AG04449 (cell line): ENCODE measurements around the gene CD52.
A peak's percentile ranks its signal among the peaks of the same experiment; 100 is the strongest.

Experiments used
- CTCF ChIA-PET: fragments of 350-600 bp; formaldehyde crosslinking; extraction: SDS; loops from one replicate; lab custom pipeline; 2021; ENCODE audit warnings: antibody characterized with exemption; lab: Yijun Ruan, JAX
- POLR2A ChIA-PET: fragments of 400-600, 350-600 bp; formaldehyde crosslinking; extraction: SDS; loops from one replicate; lab custom pipeline; 2020; ENCODE audit warnings: antibody characterized with exemption, inconsistent platforms; lab: Yijun Ruan, JAX
- DNase-seq: peaks from one replicate; pipeline ENCODE4 v3.0.0-alpha.2; 2010; ENCODE audit warnings: low read depth, low spot score
- H3K4me3 ChIP-seq: 2 replicates; pipeline ENCODE4 v1.5.1; 2011; ENCODE audit warnings: low read depth, mild to moderate bottlenecking, control low read depth, low read length
- TF ChIP-seq, protein P1 (sequence below): IDR thresholded peaks from one replicate; pipeline ENCODE4 v1.5.1; 2011; ENCODE audit warnings: mild to moderate bottlenecking, moderate library complexity, low read length, control low read depth, inconsistent platforms; ENCODE audit not compliant: insufficient read depth; ENCODE audit errors: missing control alignments

The CD52 gene

DNA sequence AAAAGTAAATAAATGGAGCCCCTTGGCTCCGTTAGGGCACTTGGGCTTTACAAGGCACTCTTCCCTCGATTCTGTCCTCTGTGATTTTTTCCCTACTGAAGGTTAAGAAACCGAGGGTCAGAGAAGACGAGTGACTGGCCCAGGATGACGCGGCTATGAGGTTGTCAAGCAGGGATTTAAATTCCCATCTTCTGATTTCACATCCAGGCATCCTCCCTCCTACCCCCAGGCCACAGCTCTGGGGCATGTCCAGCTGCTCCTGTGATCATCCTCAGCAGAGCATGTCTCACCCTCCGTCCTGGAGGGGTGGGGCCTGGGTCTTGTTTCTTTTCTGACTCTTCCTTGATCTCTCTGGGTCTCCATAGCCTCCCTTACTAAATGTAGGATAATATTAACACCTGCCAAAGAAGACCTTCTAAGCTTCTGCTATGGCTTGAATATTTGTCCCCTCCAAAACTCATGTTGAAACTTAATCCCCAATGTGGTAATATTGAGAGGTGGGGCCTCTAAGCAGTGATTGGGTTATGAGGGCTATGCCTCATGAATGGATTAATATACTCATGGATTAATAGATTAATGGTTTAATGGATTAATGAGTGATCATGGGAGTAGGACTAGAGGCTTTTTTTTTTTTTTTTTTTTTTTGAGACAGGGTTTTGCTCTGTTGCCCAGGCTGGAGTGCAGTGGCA lies 31.6 kb downstream of the CD52 start:
- DNase-seq, result peak; percentile 34
- CTCF ChIA-PET, result interaction anchor here (1.0 to 6.7 kb wide), 3 partner anchors 11 to 115 kb away, joined by 3 to 78 read pairs (median 5); partner anchors contain the start of gene CEP85
- POLR2A ChIA-PET, result no interaction called here
- TF ChIP-seq, protein P1, sequence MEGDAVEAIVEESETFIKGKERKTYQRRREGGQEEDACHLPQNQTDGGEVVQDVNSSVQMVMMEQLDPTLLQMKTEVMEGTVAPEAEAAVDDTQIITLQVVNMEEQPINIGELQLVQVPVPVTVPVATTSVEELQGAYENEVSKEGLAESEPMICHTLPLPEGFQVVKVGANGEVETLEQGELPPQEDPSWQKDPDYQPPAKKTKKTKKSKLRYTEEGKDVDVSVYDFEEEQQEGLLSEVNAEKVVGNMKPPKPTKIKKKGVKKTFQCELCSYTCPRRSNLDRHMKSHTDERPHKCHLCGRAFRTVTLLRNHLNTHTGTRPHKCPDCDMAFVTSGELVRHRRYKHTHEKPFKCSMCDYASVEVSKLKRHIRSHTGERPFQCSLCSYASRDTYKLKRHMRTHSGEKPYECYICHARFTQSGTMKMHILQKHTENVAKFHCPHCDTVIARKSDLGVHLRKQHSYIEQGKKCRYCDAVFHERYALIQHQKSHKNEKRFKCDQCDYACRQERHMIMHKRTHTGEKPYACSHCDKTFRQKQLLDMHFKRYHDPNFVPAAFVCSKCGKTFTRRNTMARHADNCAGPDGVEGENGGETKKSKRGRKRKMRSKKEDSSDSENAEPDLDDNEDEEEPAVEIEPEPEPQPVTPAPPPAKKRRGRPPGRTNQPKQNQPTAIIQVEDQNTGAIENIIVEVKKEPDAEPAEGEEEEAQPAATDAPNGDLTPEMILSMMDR, result no peak
- no peak overlapping the region for H3K4me3 ChIP-seq

DNA sequence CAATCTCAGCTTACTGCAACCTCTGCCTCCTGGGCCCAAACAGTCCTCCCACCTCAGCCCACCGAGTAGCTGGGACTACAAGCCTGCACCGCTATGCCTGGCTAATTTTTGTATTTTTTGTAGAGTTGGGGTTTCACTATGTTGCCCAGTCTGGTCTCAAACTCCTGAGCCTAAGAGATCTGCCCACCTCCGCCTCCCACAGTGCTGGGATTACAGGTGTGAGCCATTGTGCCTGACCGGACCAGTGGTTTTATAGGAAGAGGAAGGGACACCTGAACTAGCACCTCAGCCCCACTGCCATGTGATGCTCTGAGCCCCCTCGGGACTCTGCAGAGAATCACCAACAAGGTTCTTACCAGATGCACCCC lies 32.1 kb downstream of the CD52 start:
- DNase-seq, result no peak
- no peak overlapping the region for H3K4me3 ChIP-seq
- TF ChIP-seq, protein P1, result no peak
- ChIA-PET CTCF (interaction anchor here (1.3 to 6.7 kb wide), 3 partner anchors 13 to 116 kb away, joined by 4 to 78 read pairs (median 5); partner anchors contain the start of gene CEP85), POLR2A (no interaction called here)

DNA sequence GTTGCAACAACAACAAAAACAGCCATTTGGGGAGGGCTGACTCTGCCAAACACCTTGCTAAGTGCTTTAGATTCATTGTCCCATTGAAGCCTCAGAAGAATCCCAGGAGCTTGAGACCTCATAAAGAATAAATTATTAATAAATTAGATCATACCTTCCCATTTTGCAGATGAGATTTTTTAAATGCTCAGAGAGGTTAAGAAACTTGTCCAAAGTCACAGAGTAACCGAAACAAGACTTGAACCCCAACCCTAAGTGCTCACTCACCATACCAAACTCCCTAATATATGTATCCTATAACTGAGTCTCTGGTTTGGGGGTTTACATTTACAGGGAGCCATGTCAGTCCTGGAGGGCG lies 32.6 kb downstream of the CD52 start:
- TF ChIP-seq, protein P1, result no peak
- no peak overlapping the region for H3K4me3 ChIP-seq
- POLR2A ChIA-PET, result no interaction called here
- CTCF ChIA-PET, result interaction anchor here (1.3 to 6.7 kb wide), 3 partner anchors 12 to 116 kb away, joined by 4 to 78 read pairs (median 5); partner anchors contain the start of gene CEP85
- DNase-seq, result no peak

DNA sequence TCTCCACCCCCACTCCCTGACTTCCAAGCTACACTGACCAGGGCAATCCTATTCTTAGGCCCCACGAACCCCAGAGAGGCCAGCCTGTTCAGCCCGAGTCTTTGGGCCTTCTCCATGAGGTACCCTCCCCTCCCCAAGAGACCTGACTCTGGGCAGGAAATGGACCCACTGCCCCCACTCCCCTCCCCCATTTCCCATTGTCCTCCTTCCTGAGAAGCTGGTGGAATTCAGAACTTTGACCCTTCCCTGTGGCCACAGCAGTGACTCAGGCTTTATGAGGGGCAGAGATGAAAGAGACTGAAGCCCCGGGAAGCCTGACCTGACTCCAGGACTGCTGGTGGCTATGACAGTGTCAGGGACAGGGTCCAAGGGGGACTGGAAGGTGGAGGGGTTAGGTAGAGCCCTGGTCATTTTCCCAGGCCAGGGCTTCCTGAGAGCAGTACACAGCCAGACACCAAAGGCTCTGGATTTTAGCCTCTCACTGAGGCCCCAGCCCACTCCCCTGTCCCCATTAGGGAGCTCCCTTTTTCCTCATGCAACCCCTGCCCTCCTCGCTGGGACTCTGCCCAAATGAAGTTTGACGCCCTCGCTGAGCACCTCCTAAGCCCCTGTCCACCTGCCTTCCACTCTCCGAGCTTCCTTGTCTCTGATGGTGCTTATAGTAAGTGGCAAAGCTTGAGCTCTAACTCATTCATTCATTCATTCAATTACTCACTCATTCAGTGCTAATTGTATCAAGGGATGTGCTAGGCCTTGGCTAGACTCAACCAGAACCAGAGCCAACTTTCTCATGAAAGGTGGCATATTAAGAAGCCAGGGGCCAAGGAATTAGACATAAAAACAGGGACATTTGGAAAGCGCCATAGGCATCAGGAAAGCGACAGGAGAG lies 33.2 kb downstream of the CD52 start:
- ChIA-PET CTCF (interaction anchor here (0.9 to 6.7 kb wide), 4 partner anchors 11 to 181 kb away, joined by 3 to 78 read pairs (median 4); partner anchors contain the start of genes CEP85 and ZNF593), POLR2A (no interaction called here)
- H3K4me3 ChIP-seq, result no peak overlapping the region
- DNase-seq, result no peak
- TF ChIP-seq, protein P1, result no peak

DNA sequence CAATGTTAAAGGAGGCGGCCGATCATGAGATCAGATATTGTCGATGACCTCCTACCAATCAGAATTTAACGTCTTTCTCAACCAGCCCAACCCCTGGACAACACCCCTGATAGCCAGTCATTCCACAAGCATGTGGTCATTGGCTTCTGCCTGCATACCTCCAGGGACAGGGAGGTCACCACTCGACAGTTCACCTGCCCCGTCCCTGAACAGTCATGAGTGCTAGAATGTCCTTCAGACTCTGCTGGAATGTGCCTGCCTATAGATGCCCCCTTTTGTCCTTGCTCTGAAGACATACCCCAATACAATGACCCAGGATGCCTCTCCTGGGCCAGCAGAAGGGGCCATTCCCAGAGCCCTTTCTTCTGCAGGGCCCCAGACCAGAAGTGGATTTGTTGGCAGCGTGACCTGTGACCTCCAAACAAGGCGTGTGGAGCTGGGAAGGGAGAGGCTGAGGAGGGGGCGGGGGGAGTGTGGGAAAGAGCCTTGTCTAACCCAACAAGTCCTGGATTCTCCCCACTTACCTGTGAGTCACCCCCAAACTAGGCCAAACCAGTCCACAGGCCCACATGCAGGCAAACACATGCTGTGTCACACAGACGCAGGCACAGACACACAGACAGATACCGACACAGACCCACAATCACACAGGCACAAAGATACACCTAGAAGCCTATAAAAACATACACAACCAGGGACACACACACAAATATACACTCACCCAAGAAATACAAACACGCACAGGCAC lies 34.0 kb downstream of the CD52 start:
- DNase-seq, result peak; percentile 9
- no peak overlapping the region for H3K4me3 ChIP-seq
- ChIA-PET CTCF (interaction anchor here (0.8 to 6.7 kb wide), 5 partner anchors 11 to 182 kb away, joined by 3 to 78 read pairs (median 3); partner anchors contain the start of gene ZNF593), POLR2A (no interaction called here)
- TF ChIP-seq, protein P1, result no peak
